ENCODE results near the gene HSPB8. TPM values are rescaled to one million over a fixed set of nuclear protein-coding genes. Genes with fewer than 3 reads are reported as not detected.

HSPB8 gene
- total and polyA plus RNA-seq, 8 donors, result 13.6 to 68.6 (median 16.7) TPM

DNA sequence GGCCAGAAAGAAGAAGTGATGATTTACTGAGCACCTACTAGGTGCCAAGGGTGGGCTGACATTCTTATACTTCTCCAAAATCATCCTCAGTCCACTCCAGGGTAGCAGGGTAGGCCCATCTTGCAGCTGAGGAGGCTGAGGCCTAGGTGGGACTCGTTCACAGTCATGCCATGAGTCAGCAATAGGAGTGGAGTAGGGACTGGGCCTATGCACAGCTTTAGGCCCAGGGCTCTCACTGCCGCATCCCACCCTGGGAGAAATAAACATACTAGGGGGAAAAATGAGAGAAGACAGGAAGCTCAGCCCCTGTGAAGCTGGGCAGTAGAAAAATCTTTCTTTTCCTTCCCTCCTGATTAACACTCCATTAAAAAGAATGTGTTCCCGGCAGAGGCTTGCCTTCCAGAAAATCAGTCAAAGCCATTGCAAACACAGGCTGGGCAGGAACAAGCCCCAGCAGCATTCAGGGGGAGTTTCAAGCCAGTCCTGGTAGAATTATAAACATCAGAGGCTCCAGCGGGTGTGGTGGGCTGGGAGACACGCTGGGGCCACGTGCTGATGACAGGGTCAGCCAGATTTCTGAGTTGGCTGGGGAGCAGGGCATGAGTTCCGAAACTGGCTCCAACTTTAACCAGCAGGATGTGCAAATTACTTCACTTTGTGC, 1.8 kb downstream of the HSPB8 start:
- ATAC-seq, result peak; percentile 39
- DNase-seq, result peak in 2 of 4 donors; percentile 46 to 63
- H3K4me1 ChIP-seq, result peaks cover 5 to 49% of the 10 kb centered on the region in 2 donors
- no peaks in the 10 kb centered on the region for H3K36me3 ChIP-seq
- H3K27ac ChIP-seq, result peak overlapping the region; percentile 87 to 94
- peak overlapping the region; percentile 62 to 67 for H3K4me3 ChIP-seq
- TF ChIP-seq, protein P1, sequence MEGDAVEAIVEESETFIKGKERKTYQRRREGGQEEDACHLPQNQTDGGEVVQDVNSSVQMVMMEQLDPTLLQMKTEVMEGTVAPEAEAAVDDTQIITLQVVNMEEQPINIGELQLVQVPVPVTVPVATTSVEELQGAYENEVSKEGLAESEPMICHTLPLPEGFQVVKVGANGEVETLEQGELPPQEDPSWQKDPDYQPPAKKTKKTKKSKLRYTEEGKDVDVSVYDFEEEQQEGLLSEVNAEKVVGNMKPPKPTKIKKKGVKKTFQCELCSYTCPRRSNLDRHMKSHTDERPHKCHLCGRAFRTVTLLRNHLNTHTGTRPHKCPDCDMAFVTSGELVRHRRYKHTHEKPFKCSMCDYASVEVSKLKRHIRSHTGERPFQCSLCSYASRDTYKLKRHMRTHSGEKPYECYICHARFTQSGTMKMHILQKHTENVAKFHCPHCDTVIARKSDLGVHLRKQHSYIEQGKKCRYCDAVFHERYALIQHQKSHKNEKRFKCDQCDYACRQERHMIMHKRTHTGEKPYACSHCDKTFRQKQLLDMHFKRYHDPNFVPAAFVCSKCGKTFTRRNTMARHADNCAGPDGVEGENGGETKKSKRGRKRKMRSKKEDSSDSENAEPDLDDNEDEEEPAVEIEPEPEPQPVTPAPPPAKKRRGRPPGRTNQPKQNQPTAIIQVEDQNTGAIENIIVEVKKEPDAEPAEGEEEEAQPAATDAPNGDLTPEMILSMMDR (IDR thresholded peaks at IDR 0.05), result no peak
- peaks cover 0 to 10% of the 10 kb centered on the region in 2 donors for H3K27me3 ChIP-seq
- no peaks in the 10 kb centered on the region for H3K9me3 ChIP-seq
- intact Hi-C loops (cut with DNase I), result no loop called here

DNA sequence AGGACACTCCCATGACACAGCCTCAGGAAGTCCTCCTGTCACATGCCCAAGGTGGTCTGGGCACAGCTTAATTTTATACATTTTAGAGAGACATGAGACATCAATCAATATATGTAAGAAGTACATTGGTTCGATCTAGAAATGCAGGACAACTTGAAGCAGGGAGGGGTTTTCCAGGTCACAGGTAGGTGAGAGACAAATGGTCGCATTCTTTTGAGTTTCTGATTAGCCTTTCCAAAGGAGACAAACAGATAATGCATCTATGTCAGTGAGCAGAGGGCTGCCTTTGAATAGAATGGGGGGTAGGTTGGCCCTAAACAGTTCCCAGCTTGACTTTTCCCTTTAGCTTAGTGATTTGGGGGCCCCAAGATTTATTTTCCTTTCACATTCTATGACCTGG, 2.5 kb downstream of the HSPB8 start:
- Histone ChIP-seq H3K36me3 (no peaks in the 10 kb centered on the region), H3K27me3 (peaks cover 0 to 10% of the 10 kb centered on the region in 2 donors), H3K4me1 (peaks cover 5 to 46% of the 10 kb centered on the region in 2 donors), H3K27ac (peak overlapping the region; percentile 87 to 94), H3K9me3 (no peaks in the 10 kb centered on the region), H3K4me3 (peak overlapping the region; percentile 62 to 67)
- intact Hi-C loops (cut with DNase I), result no loop called here
- DNase-seq (no peak), ATAC-seq (no peak)
- TF ChIP-seq, protein P1 (IDR thresholded peaks at IDR 0.05), result no peak

DNA sequence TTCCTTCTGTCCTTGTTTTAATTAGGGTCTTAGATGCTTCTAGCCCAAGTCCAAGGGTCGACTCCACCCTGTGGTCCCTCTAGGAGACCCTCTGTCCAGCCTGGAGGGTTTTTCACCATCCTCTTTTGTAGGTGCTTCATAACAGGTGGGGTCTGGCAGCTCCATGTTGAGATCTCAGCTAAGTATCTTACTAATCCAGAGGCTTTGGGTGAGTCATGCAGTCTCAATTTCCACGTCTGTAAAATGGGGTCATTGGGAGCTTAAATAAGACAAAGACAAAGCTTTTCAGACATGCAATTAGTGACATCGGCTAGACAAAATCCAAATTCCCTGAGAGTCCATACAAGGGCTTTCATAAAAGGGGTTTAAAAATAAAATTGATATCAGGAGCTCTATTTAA, 3.2 kb downstream of the HSPB8 start:
- Histone ChIP-seq H3K27ac (peak overlapping the region; percentile 63 to 94), H3K4me3 (peak overlapping the region; percentile 62 to 67), H3K9me3 (no peaks in the 10 kb centered on the region), H3K27me3 (peaks cover 0 to 10% of the 10 kb centered on the region in 2 donors), H3K4me1 (peaks cover 5 to 41% of the 10 kb centered on the region in 2 donors), H3K36me3 (peaks cover 0 to 1% of the 10 kb centered on the region in 2 donors)
- TF ChIP-seq, protein P1 (IDR thresholded peaks at IDR 0.05), result no peak
- no peak for DNase-seq
- ATAC-seq, result no peak
- intact Hi-C loops (cut with DNase I), result no loop called here

DNA sequence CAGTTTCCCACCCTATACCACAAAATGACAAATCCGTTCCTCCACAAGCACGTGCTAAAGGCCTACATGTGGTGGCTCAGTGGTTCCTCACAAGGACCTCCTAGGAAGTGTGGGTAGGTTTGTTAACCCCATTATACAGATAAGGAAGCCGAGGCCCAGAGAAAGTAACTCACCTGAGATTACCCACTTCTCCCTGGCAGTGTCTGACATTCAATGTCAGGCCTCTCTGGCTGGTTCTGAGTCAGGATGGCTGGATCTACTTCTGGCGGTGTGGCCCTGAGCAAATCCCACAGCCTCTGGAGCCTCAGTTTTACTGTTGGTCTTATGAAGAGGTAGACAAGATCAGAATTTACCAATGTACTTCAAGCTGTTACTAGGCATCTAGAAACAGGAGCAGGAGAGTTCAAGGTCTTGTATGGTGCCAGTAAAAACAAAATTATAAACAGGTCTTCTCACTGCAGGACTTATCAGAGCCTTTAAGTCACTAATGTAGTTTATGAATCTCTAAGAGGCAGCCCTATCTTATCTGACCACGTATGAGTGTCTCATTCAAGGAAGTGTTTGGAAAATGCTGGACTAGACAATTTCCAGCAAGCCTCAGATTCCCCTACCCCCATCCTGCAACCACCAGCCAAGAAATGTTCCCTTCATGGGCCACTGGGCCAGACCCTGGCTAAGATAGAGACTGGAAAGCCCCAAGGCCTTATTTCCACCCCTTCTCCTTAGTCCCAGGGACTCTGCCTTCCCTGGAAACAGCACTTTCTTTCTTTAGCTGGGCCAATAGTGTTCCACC, 4.2 kb downstream of the HSPB8 start:
- H3K4me1 ChIP-seq, result peaks cover 5 to 42% of the 10 kb centered on the region in 2 donors
- DNase-seq (peak in 1 of 4 donors; percentile 49), ATAC-seq (no peak)
- TF ChIP-seq, protein P1 (IDR thresholded peaks at IDR 0.05), result no peak
- no peaks in the 10 kb centered on the region for H3K9me3 ChIP-seq
- H3K27ac ChIP-seq, result peak overlapping the region; percentile 63 to 66
- H3K27me3 ChIP-seq, result peaks cover 0 to 10% of the 10 kb centered on the region in 2 donors
- H3K36me3 ChIP-seq, result peaks cover 0 to 11% of the 10 kb centered on the region in 2 donors
- H3K4me3 ChIP-seq, result peak overlapping the region in 1 of 2 donors; percentile 67
- intact Hi-C loops (cut with DNase I), result no loop called here
